Endodermal cell (in vitro differentiated cells): ENCODE results near the gene FRMD3. TPM values are rescaled to one million over a fixed set of nuclear protein-coding genes. Genes with fewer than 3 reads are reported as not detected.
"Not testable (repeated sequence)": the region's sequence is repeated elsewhere in the genome, so short reads cannot be mapped to it uniquely, and the experiment has no call there.

Experiments used
- DNase-seq: peaks from one replicate; pipeline ENCODE4 v3.0.0-alpha.2; 2017
- H3K27ac ChIP-seq: 2 replicates; pipeline ENCODE4 v1.5.1; 2013; ENCODE audit warnings: mild to moderate bottlenecking, low read depth, low read length, moderate library complexity
- H3K27me3 ChIP-seq: 2 replicates; pipeline ENCODE4 v1.6.1; 2013; ENCODE audit warnings: mild to moderate bottlenecking, low read length, moderate library complexity; ENCODE audit not compliant: insufficient read depth, control insufficient read depth, poor library complexity, severe bottlenecking
- H3K36me3 ChIP-seq: 2 replicates; pipeline ENCODE4 v1.7.0; 2013; ENCODE audit warnings: mild to moderate bottlenecking, low read length, moderate library complexity; ENCODE audit not compliant: control insufficient read depth, insufficient read depth
- H3K4me1 ChIP-seq: one replicate; pipeline ENCODE4 v1.7.0; 2013; ENCODE audit warnings: low read length; ENCODE audit not compliant: control insufficient read depth, insufficient read depth
- H3K4me3 ChIP-seq: 2 replicates; pipeline ENCODE4 v1.5.1; 2013; ENCODE audit warnings: mild to moderate bottlenecking, low read length, moderate library complexity
- H3K9ac ChIP-seq: 2 replicates; pipeline ENCODE4 v1.6.1; 2013; ENCODE audit warnings: mild to moderate bottlenecking, low read length, moderate library complexity; ENCODE audit not compliant: poor library complexity, severe bottlenecking; ENCODE audit errors: extremely low read depth
- H3K9me3 ChIP-seq: 2 replicates; pipeline ENCODE4 v1.6.1; 2013; ENCODE audit warnings: mild to moderate bottlenecking, low read length, moderate library complexity; ENCODE audit not compliant: control insufficient read depth
- H3K27ac Mint-ChIP-seq: 2 replicates; pipeline ENCODE4 v1.8.0; 2020; ENCODE audit warnings: mixed read lengths
- H3K27me3 Mint-ChIP-seq: 2 replicates; pipeline ENCODE4 v1.8.0; 2021; ENCODE audit warnings: mild to moderate bottlenecking, mixed read lengths; ENCODE audit not compliant: insufficient read depth
- H3K36me3 Mint-ChIP-seq: 2 replicates; pipeline ENCODE4 v1.8.0; 2020; ENCODE audit warnings: low read depth, mixed read lengths
- H3K4me1 Mint-ChIP-seq: 2 replicates; pipeline ENCODE4 v1.8.0; 2020; ENCODE audit warnings: mixed read lengths
- H3K4me3 Mint-ChIP-seq: 2 replicates; pipeline ENCODE4 v1.8.0; 2020; ENCODE audit warnings: mild to moderate bottlenecking, moderate library complexity, mixed read lengths
- H3K9me3 Mint-ChIP-seq: 2 replicates; pipeline ENCODE4 v1.8.0; 2020; ENCODE audit warnings: mild to moderate bottlenecking, mixed read lengths
- CTCF ChIP-seq: fragments of 200-600 bp; sonication (generic); conservative IDR thresholded peaks from 2 replicates; pipeline ENCODE4 v1.5.0; 2021; ENCODE audit warnings: antibody characterized with exemption, mild to moderate bottlenecking
- WGBS, 2 experiments: methylation state at CpG; one replicate each; pipeline versions ENCODE4 v1.1.5 to v1.1.7; 2013; ENCODE audit warnings: missing lambda C conversion rate in 2 of 2, mixed read lengths in 1 of 2; ENCODE audit not compliant: insufficient coverage in 1 of 2, insufficient read length in 1 of 2; 5-methylcytosine and 5-hydroxymethylcytosine counted together
- total RNA-seq, 2 donors: library from RNA; stranded (reverse); fragmentation: NEBNext Ultra II Directional in 1 of 2; extraction: Animal tissue kit (Norgen Biotek cat#: 25700) in 1 of 2; gene quantifications; 2 replicates in 1 of 2; 3 replicates in 1 of 2; pipeline ENCODE4 v1.2.1, GENCODE V29; 2021

FRMD3 gene
- total RNA-seq, 2 donors from 2014 or later, result 0.13 to 0.35 TPM

GRCh38 chr9:83520292-83520691, 17.9 kb downstream of the FRMD3 start:
- Histone ChIP-seq H3K9ac (no peak overlapping the region), H3K36me3 (no peaks in the 10 kb centered on the region), H3K4me1 (no peaks in the 10 kb centered on the region), H3K27me3 (no peaks in the 10 kb centered on the region), H3K9me3 (no peaks in the 10 kb centered on the region), H3K27ac (no peak overlapping the region), H3K4me3 (no peak overlapping the region)
- no peaks in the 10 kb centered on the region for H3K36me3 Mint-ChIP-seq
- no peak for DNase-seq
- no peaks in the 10 kb centered on the region for H3K4me1 Mint-ChIP-seq
- WGBS, 2 experiments, result 98% methylated on average over 1 of the region's 1 CpG; no CpG with 5 or more reads in 1 of the 2 experiments
- no peak overlapping the region for H3K27ac Mint-ChIP-seq
- peaks cover 5% of the 10 kb centered on the region for H3K27me3 Mint-ChIP-seq
- H3K9me3 Mint-ChIP-seq, result peaks cover 3% of the 10 kb centered on the region
- TF ChIP-seq CTCF, result no peak
- no peak overlapping the region for H3K4me3 Mint-ChIP-seq

DNA sequence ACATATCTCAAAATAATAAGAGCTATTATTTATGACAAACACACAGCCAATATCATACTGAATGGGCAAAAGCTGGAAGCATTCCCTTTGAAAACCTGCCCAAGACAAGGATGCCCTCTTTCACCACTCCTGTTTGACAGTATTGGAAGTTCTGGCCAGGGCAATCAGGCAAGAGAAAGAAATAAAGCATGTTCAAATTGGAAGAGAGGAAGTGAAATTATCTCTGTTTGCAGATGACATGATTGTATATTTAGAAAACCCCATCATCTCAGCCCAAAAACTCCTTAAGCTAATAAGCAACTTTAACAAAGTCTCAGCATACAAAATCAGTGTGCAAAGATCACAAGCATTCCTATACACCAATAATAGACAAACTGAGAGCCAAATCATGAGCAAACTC, 20.2 kb downstream of the FRMD3 start:
- H3K4me3 ChIP-seq, DNase-seq, H3K9me3 Mint-ChIP-seq, H3K27me3 ChIP-seq, H3K36me3 Mint-ChIP-seq, H3K4me1 ChIP-seq, H3K27ac Mint-ChIP-seq, H3K4me1 Mint-ChIP-seq, H3K27me3 Mint-ChIP-seq, H3K36me3 ChIP-seq, H3K9me3 ChIP-seq, H3K9ac ChIP-seq, H3K4me3 Mint-ChIP-seq, H3K27ac ChIP-seq: not testable (repeated sequence)

DNA sequence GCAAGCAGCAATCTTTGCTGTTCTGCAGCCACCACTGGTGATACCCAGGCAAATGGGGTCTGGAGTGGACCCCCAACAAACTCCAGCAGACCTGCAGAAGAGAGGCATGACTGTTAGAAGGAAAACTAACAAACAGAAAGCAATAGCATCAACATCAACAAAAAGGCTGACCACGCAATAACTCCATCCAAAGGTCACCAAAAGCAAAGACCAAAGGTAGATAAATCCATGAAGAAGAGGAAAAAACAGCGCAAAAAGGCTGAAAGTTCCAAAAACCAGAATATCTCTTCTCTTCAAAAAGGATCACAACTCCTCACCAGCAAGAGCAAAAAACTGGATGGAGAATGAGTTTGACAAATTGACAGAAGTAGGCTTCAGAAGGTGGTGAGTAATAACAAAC, 23.4 kb downstream of the FRMD3 start:
- no peak overlapping the region for H3K4me3 Mint-ChIP-seq
- no peaks in the 10 kb centered on the region for H3K36me3 Mint-ChIP-seq
- no peak for TF ChIP-seq CTCF
- no peaks in the 10 kb centered on the region for H3K9me3 ChIP-seq
- H3K36me3 ChIP-seq, result no peaks in the 10 kb centered on the region
- no peaks in the 10 kb centered on the region for H3K4me1 ChIP-seq
- WGBS, 2 experiments, result 94% methylated on average over 2 of the region's 2 CpGs; no CpG with 5 or more reads in 1 of the 2 experiments
- no peak overlapping the region for H3K9ac ChIP-seq
- no peak overlapping the region for H3K27ac Mint-ChIP-seq
- H3K4me1 Mint-ChIP-seq, result no peaks in the 10 kb centered on the region
- H3K9me3 Mint-ChIP-seq, result peaks cover 3% of the 10 kb centered on the region
- no peak overlapping the region for H3K4me3 ChIP-seq
- no peak for DNase-seq
- H3K27me3 Mint-ChIP-seq, result peaks cover 5% of the 10 kb centered on the region
- no peaks in the 10 kb centered on the region for H3K27me3 ChIP-seq
- no peak overlapping the region for H3K27ac ChIP-seq

DNA sequence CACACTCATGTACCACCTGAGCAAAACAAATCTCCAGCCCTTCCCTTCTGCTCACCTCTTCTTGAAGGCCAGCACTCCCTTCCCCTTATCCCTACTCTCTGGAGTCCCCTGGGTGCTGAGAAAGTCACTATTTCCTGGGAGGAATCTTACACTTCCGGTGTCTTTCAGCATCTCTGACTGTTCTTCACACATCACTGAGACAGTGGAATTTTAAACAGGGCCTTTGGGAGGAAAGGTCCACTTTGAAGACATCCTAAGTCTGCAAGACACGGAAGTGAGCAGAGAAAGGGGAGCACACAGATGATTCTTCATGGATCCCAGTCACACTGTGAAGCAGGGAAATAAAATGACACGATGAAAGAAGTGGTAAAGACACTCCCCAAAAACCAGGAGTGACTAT, 25.6 kb downstream of the FRMD3 start:
- no peak overlapping the region for H3K27ac Mint-ChIP-seq
- no peak overlapping the region for H3K4me3 Mint-ChIP-seq

More for the DNA sequence above, 25.6 kb downstream of the FRMD3 start:
- no peaks in the 10 kb centered on the region for H3K27me3 Mint-ChIP-seq
- no peaks in the 10 kb centered on the region for H3K9me3 ChIP-seq
- no peaks in the 10 kb centered on the region for H3K36me3 ChIP-seq
- no peak for TF ChIP-seq CTCF
- H3K9ac ChIP-seq, result no peak overlapping the region
- no peaks in the 10 kb centered on the region for H3K27me3 ChIP-seq
- H3K4me1 Mint-ChIP-seq, result no peaks in the 10 kb centered on the region
- 86 to 100% methylated on average over 3 of the region's 3 CpGs for WGBS, 2 experiments
- no peak for DNase-seq
- H3K27ac ChIP-seq, result no peak overlapping the region
- H3K36me3 Mint-ChIP-seq, result no peaks in the 10 kb centered on the region
- H3K4me3 ChIP-seq, result no peak overlapping the region
- H3K9me3 Mint-ChIP-seq, result no peaks in the 10 kb centered on the region
- no peaks in the 10 kb centered on the region for H3K4me1 ChIP-seq
